Putamen (tissue), 1 donor: Measurements from ENCODE around the gene SLC9A3.
"Not testable (repeated sequence)": the region's sequence is repeated elsewhere in the genome, so short reads cannot be mapped to it uniquely, and the experiment has no call there.

ENCODE experiments used
- DNase-seq: peaks from one replicate; pipeline ENCODE4 v3.0.0-alpha.2; 2016; ENCODE audit warnings: low spot score

The SLC9A3 gene

DNA sequence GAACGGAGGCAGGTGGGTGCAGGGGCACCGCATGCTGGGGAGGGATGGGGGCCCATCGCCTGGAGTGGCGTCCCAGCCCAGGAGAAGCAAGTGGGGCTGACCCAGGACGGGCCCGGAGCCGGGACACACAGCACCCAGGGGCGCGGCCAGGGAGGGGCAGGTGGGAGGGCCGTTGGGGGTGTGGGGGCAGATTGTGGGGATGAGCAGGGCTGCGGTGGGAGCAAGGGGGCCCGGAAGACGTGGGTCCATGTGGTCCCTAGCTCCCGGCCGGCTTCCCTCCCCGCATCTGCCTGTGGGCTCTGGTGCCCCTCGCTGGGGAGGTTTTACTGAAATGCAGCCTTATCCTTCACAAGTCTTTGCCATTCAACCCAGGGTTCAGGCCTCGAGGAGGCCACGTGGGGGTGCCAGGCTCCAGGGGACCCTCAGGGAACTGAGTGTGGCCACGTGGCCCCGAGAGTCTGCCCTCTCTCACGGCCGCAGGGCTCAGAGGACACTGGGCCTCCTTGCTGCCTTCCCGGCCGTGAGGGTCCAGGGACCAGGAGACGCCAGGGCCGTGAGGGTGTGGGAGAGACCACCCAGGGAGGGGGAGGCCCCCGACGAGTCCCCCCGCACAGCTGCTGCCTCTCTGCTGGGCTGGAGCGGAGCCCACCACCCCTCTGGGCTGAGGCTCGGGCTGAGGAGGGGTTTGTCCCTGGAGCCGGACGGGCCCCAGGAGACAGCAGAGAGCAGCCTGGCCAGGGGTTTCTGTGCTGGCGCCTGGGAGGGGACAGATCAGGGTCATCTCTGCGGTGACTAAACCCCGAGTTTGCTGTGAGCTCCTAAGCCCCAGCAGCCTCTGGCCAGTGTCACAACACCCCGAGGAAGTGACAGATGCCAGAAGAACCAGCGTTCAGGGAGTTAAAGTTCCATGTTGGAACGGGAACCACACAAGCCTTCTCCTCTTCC is 35.2 kb downstream of the SLC9A3 start:
- no peak for DNase-seq

DNA sequence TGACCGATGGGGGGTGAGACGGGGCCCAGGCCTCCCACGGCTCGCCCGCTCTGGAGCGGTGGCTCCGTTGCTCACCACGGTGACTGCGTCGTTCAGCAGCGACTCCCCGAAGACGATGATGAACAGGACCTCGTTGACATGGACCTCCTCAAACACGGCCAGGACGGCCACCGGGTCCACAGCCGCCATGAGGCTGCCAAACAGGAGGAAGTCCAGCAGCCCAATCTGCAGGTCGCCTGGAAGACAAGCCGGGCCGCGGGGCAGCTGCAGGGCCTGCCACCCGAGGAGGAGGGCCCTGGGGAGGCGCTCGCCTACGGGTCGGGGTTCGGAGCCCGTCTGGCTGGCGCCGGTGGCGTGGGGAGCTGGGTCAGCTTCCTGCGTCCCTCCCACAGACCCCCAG is 36.0 kb downstream of the SLC9A3 start:
- DNase-seq = no peak

DNA sequence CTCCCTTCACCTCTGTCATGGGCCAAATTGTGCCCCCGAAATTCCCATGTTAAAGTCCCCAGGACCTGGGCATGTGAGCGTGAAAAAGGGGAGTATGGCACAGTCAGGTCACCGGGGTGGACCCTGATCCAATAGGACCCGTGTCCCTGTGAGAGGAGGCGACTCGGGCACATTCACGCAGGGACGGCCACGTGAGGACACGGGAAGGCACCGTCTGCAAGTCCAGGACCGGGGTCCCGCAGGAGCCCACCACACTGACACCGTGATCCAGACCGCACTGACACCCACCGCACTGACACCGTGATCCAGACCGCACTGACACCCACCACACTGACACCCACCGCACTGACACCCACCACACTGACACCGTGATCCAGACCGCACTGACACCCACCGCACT is 37.7 kb downstream of the SLC9A3 start:
- DNase-seq = not testable (repeated sequence)

DNA sequence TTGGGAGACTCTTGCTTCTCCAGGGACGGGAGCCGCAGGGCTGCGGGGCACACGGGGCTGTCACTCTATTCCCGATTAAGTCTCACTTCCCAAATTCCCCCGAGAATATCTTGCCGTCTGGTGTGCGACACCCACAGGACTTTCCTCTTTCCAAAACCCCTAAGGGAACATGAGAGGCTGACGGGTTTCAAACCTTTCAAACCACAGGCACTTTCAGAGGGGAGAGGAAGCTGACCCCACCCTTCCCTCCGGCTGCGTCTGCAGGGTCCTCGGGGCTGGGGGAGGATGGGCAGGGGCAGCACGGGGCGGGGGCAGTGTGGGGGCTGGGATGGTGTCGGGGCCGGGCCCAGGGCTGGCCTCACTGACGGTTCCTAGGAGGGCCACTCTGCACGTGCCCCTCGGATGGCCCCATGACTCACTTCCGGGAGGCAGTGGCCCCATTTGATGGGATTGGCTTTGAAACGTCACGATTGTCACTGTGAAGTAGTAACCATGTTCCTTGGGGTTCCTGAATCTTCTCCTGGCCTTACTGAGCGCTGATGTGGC is 38.2 kb downstream of the SLC9A3 start:
- DNase-seq = no peak

DNA sequence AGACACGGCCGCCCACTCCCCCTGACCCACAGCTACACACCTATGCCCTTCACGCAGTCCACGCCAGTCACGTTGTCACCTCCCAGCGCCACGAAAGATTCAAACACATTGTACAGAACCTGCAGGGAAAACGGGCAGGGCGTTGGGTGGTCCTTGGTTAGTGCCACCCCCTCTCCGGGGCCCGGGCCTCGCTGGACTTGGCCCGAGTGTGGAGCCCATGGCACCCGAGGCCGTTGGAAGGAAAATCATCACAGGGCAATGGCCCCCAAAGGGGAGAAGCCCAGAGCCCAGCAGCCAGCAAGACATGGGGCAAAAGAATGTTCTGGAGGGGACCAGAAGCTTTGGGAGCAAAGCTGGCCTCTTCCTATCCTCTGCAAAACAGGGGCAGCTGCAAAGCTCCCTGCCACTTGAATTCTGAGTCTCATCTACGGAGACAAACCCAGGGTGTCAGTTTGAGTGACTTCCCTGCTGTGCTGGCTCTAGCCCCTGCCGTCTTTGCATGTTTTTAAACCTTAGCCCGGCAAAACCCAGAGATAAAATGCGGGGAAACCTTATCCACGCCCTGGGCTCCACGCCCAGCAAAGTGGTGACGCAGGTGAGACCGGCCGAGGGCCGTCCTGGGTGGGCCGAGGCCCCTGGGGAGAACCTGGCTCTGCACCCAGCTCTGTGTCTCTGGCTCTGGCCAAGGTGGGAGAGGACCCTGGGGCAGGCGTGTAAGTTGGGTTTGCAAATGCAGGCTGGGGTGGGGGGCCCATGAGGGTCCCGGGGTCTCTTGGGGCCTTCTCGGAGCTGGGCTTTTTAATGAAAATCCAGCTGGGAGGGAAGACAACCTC is 38.9 kb downstream of the SLC9A3 start:
- no peak for DNase-seq

DNA sequence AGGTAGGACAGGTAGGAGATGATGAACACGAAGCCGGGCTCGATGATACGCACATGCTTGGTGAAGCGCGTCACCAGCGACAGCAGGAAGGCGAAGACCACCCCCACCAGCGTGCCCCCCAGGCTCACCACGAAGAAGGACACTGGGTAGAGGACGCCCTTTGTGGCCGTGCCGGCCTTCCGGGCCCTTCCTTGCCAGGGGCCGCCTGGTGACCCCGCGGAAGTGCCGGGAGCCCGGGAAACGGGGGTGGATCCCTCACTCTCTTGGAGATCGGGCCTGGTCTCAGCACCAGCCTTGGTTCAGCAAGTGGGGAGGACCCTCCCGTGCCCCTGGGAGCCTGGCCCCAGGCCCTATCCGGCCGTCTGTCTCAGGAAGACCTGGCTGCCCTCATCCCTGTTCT is 39.7 kb downstream of the SLC9A3 start:
- no peak for DNase-seq

DNA sequence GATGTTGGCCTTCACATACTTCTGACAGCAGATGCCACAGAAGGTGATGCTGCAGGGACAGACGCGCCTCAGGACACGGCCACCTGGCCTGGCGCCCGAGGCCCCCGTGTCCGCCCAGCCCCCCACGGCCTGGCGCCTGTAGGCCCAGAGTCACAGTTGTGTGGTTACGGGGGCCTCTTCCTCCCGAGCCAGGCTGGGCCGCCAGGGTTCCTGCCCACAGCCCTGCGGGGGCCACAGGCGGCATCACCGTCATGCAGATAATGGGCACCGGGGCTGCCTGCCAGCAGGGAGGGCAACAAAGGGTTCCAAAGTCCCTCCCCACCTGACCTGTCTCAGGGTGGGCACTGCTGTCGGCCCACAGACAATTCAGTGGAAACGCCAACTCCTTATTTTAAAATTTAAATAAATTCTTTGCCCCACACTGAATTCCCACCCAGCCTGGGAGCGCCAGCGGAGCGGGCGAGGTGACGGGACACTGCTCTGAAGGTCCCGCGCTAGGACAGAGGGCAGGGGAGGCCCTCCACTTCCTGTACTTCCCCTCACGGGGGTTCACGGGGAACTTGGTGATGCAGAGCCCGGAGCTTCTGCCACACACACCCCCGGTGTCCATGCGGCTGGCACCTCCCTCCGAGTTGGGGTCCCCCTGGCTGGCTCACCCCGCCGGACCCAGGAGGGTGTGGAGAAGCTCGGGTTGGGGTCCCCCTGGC is 40.7 kb downstream of the SLC9A3 start:
- no peak for DNase-seq

DNA sequence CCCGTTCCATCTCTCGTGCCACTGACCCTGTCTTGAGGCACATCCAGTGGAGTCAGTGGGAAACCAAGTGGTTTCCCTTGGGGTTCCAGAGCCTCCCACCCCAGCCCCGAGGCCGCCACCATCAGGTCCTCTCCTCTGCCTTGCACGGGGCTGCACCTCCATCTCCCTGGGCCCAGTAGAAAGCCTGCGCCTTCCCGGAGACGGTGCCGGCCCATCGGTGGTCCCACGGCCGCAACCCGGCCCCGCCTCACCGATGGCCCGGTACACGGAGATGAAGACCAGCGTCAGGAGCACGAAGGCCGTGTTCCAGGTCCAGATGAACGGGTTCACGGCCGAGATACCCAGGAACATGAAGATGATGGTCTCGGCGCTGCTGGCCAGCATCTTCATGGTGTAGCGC is 41.2 kb downstream of the SLC9A3 start:
- no peak for DNase-seq

DNA sequence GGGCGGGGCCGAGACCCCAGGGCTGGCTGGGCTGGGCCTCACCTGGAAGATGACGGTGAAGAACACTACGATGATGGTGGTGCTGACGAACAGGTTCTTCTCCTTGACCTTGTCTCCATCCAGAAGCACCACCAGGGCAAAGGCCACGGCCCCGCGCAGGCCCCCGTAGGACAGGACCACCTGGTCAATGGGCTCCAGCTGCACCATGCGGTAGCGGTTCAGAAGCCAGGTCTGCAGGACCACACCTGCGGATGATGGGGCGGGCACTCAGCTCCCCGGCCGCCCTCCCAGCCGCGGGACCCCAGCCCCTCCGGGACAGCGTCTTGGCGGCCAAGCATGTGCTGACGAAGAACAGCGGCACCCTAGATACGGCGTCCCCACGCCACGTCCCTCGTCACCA is 41.7 kb downstream of the SLC9A3 start:
- no peak for DNase-seq

DNA sequence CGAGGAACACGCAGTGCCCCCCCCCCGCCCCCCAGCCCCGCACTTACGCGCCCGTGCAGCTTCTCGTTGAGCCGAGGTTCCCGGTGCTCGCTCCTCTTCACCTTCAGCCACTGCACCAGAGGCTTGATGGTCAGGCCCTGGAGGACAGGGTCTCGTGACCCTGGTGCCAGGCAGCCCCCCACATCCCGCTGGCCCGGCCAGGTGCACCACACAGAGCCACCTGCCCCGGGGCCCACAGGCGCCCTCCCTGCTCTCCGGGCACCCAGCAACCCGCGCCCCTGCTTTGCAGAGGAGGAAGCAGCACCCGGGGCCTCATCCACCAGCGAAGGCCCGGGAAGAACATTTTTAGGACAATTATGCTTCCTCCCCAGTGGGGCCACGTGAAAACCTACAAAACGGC is 42.2 kb downstream of the SLC9A3 start:
- no peak for DNase-seq

DNA sequence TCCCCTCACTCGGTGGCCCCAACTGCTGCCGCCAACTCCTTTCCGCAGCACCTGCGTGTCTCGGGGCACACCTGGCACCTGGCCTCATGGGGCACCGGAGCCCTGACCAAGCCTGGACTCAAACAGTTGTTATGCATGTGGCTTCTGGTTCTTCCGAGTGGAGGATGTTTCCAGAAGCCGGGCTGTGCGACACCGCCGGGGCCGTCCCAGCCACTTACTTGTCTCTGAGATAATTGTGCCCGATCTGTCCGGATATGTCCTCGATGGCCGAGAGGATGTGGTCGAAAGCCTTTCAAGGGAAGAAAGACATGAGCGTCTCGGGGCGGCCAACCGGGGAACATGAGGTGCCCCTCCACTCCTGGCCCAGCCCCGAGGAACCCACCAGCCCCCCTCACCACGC is 42.9 kb downstream of the SLC9A3 start:
- DNase-seq = no peak

DNA sequence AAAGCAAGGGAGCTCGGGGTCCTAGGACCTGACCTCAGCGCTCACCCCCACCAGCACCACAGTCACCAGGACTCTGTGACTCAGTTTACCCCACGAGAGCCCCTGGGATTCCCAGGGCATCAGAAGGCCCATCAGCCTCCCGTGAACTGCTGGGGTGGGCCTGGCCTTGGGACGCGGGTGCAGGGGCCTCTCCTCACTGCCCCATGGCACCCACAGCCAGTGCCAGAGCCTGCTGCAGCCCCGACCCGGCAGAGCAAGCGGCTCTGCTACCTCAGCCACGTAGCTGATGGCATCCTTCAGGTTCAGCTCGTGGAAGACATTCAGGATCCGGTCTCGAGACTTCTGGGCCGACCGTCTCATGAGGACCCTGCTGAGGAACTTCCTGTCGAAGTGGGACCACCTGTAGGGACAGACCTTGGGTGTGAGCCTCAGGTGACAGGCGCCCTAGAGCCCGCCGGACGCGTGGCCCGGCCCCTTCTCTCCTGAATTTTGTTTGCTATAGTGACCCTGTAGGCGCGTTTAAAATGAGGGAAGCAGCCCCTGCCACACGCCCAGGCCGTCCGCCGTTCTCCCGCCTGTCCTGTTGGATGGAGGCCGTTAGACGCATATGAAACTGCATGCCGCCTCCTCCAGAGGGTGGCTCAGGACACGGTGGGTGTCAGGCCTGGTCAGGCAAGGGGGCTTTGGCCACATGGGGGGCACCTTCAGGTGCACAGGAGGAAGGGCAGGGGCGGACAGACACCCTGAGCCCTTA is 44.5 kb downstream of the SLC9A3 start:
- DNase-seq = no peak

DNA sequence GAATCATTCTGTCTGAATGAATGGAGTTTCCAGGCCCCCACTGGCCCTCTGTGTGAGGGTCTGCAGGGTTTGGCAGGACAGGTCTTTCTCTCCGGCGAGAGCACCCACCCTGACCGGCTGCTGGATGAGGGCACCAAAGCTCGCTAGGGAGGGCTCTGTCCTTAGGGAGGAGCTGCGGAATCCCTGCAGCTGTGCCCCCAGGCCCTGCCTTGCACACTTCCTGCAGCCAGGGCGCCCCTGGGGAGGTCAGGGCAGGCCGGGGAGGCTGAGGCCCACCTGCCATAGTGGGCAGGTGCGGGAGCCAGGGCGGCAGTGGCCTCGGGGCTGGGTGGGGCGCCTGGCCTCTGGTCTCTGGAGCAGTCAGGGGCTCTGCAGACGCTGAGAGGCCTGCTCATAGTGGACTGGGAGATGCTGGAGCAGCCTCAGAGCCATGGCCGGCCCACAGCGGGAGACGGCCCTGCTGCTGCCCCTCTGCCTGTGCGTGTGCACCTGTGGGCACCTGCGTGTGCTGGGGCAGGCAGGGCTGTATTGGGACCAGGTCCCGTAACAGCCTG is 45.2 kb downstream of the SLC9A3 start:
- no peak for DNase-seq

DNA sequence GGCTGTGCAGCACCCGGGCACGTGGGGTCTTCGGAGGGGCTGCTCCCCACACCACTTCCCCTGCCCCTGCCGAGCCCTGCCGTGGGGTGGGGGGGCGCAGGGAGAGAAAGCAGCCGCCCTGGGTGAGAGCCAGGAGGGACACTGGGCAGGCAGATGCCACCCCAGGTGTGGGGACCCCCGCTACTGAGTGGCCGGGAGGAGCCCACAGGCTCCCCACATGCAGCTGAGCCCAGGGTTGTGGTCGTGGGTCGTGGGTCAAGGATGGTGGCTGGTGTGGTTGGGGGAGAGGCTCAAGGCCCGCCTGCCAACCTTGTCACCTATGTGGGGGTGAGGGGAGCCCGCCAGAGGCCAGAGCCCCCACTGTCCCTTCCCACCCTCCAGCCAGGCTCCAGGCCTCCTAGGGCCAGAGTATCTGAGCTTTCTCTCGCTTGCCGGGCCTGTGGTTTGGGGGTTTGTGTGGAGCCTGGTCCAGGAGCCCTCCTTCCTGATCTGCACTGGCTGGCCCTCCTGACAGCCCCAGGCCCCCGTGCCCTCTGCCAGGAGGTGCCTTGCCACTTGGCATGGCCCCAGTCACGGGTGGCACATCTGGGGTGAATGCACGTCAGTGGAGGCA is 45.8 kb downstream of the SLC9A3 start:
- DNase-seq = no peak

DNA sequence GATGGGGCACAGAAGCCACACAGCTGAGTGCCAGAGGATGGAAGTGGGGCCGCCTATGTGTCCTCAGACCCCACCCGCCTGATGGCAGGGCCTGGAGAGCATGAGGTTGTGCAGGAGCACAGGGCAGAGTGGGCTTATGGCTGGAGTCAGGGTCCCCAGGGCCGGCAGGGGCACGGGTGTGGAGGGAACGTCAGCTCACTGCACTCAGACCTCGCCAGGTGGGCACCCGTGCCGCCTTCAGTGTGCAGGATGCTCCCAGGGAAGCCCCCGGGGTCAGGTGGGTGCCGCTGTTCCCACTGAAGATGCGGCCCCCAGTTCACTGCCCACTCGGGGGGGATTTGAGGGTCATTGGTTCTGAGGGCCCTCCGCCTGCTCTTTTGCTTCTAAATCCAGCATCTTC is 46.4 kb downstream of the SLC9A3 start:
- DNase-seq = no peak

DNA sequence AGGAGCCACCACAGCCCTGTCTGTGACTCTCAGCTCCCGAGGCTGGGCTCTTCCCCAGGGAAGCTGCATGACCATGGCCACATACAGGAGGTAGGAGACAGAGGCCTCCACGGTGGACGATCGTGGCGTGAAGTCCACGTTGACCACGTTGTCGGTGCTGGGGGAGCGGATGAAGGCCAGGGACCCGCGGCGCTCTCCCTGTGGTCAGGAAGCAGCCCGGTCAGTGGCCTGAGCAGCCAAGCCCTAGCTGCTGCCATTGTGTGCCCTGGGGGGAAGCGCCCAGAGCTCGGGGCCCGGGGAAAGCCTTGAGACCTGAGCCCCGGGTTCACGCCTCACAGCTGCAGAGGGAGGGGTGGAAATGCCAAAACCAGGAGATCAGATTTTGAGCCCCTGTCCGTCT is 47.0 kb downstream of the SLC9A3 start:
- DNase-seq = no peak

DNA sequence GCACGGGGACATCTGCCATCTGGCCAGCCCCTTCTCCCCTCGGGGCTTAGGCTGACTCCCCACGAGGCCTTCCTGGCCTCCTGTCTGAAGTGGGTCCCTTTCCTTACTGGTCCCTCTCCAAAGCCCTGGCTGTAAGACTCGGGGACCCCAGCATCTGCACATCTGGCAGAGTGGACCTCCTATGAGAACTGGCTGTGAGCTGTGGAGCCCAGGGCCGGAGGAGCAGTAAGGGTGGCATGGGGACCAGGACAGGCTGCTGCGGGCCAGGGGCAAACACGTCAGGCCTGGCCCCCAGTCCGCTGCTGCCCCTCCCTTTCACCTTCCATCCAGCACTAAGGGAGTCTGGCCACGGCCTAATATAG is 47.5 kb downstream of the SLC9A3 start:
- DNase-seq = no peak

DNA sequence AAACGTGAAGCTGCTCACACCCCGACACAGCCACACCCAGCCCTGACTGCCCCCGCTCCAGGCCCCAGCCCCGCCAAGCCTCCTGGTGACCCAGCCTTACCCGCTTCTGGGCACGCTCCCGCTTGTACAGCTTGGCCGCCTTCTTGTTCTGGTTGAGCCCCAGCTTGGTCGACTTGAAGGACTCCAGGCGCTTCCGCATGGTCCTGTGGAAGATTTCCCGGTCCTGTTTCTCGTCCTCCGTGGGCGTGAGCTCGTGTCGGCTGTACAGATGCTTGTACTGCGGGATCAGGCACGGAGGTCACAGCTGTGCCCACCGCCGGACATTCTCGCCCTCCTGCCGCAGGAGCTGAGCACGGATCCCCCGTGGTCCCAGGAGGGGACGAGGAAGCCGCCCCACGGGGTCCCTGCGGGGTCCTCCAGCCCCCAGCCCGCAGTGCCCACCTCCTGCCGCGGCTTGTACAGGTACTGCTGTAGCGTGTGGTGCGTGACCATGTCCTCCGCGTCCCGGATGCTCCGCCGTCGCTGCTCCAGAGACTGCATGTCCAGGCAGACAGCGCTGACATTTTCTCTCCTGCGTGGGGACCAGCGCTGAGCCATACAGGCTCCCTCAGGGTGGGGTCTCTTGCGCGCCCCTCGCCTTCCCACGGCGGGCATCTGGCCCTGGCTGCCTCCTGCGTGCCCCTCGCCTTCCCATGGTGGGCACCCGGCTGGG is 48.0 kb downstream of the SLC9A3 start:
- DNase-seq = no peak

DNA sequence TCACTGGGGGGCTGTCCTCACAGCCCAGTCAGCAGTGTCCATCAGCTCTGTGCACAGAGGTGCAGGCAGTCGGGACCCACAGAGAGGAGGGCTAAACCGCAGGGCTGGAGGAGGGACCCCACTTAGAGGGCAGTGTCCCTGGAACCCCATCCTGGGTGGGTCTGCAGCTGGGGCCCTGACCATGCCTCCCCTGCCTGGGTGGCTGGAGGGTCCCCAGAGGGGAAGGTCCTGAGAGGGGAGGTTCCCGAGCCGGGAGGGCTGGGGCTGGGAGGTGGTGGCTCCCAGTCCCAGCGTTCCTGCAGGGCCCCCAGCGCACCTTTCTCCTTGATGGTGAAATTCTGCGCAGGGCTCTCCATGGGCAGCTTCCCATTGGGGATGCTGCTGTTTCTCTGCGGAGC is 48.5 kb downstream of the SLC9A3 start:
- no peak for DNase-seq
